Measurements from ENCODE around the gene COL6A1.

- TF ChIP-seq POLR2A (IDR thresholded peaks at IDR 0.05), result no peak
- no peak for TF ChIP-seq CTCF (IDR thresholded peaks at IDR 0.05)
Observed at GRCh38 chr21:46005081-46005480, 23.5 kb downstream of the COL6A1 start.
